GM12878 (cell line): ENCODE results near the gene S100G. TPM values are rescaled to one million over a fixed set of nuclear protein-coding genes. Genes with fewer than 3 reads are reported as not detected.

Source experiments
- ATAC-seq: fragments of 200-7000 bp; cut with Tn5 transposase; 3 replicates; pipeline ENCODE4 v1.9.1; 2020; ENCODE audit warnings: mild to moderate bottlenecking, moderate library complexity
- BruUV-seq: library from RNA; stranded (reverse); fragments of 400-500 nt; replicated peaks from 2 replicates; lab custom pipeline; 2021; lab: Mats Ljungman, UMichigan
- CTCF ChIA-PET: fragments of 300-600 bp; sonication (Branson Sonifier 250); formaldehyde crosslinking; extraction: SDS; loops from one replicate; lab custom pipeline; 2021; ENCODE audit warnings: inconsistent platforms; lab: Yijun Ruan, JAX
- POLR2A ChIA-PET: fragments of 350-600 bp; formaldehyde crosslinking; extraction: SDS; loops from one replicate; lab custom pipeline; 2021; ENCODE audit warnings: inconsistent platforms; lab: Charles Lee
- RAD21 ChIA-PET: fragments of 300-600 bp; sonication (Branson Sonifier 250); formaldehyde crosslinking; loops from one replicate; lab custom pipeline; 2023; ENCODE audit warnings: antibody characterized with exemption; ENCODE audit not compliant: unreplicated experiment; lab: Charles Lee
- SMC1A ChIA-PET: fragments of 300-600 bp; sonication (Branson Sonifier 250); formaldehyde crosslinking; loops from one replicate; lab custom pipeline; 2023; ENCODE audit not compliant: unreplicated experiment, uncharacterized antibody; lab: Charles Lee
- DNase-seq: peaks from one replicate; pipeline ENCODE4 v3.0.0-alpha.2; 2011; ENCODE audit warnings: low read depth, low spot score
- FAIRE-seq: peaks from 3 replicates; lab custom pipeline; 2011; peaks lifted over from hg19 to GRCh38; lab: Jason Lieb, UNC
- H2AFZ ChIP-seq: 2 replicates; pipeline ENCODE4 v1.6.0; 2011; ENCODE audit warnings: low read depth, low read length, control low read depth; ENCODE audit not compliant: control insufficient read depth
- H3K27ac ChIP-seq: 2 replicates; pipeline ENCODE4 v1.5.1; 2011; ENCODE audit warnings: control low read depth; ENCODE audit not compliant: control insufficient read depth, insufficient read depth
- H3K27me3 ChIP-seq, 2 experiments: replicated peaks in 1 of 2; 2 replicates each; pipeline versions ENCODE4 v1.6.0 to v1.6.1; 2011; ENCODE audit warnings: low read length in 1 of 2; ENCODE audit not compliant: control insufficient read depth in 2 of 2, insufficient read depth in 2 of 2
- H3K36me3 ChIP-seq, 2 experiments: 2 replicates each; pipeline ENCODE4 v1.5.1; 2011; ENCODE audit warnings: low read length in 1 of 2; ENCODE audit not compliant: control insufficient read depth in 2 of 2, insufficient read depth in 2 of 2
- H3K4me1 ChIP-seq: 2 replicates; pipeline ENCODE4 v1.6.1; 2011; ENCODE audit warnings: mild to moderate bottlenecking, low read length, moderate library complexity, mixed read lengths; ENCODE audit not compliant: control insufficient read depth, insufficient read depth
- H3K4me2 ChIP-seq: 2 replicates; pipeline ENCODE4 v1.6.0; 2011; ENCODE audit warnings: control low read depth; ENCODE audit not compliant: control insufficient read depth, insufficient read depth
- H3K4me3 ChIP-seq: fragments of 200-600 bp; sonication (generic); 2 replicates; pipeline ENCODE4 v1.5.1; 2016
- H3K79me2 ChIP-seq: 2 replicates; pipeline ENCODE4 v1.6.0; 2011; ENCODE audit warnings: low read length; ENCODE audit not compliant: control insufficient read depth, insufficient read depth
- H3K9ac ChIP-seq: 2 replicates; pipeline ENCODE4 v1.8.0; 2011; ENCODE audit warnings: low read length, control low read depth, mixed read lengths; ENCODE audit not compliant: control insufficient read depth, insufficient read depth
- H3K9me3 ChIP-seq: replicated peaks from 3 replicates; pipeline ENCODE4 v1.5.1; 2011; ENCODE audit warnings: mild to moderate bottlenecking, low read length; ENCODE audit not compliant: control insufficient read depth, insufficient read depth
- H4K20me1 ChIP-seq: 2 replicates; pipeline ENCODE4 v1.6.0; 2011; ENCODE audit not compliant: control insufficient read depth, insufficient read depth
- CBX3 ChIP-seq: fragments of 200-600 bp; sonication (generic); IDR thresholded peaks from 2 replicates; pipeline ENCODE4 v1.6.1; 2016; ENCODE audit warnings: low read depth, borderline replicate concordance
- CHD2 ChIP-seq: IDR thresholded peaks from 2 replicates; pipeline ENCODE4 v1.6.1; 2011; ENCODE audit warnings: low read depth, low read length, improper control_type of control experiment, borderline replicate concordance
- EZH2 ChIP-seq: IDR thresholded peaks from 2 replicates; pipeline ENCODE4 v1.6.1; 2012; ENCODE audit warnings: low read depth, mild to moderate bottlenecking, control low read depth, inconsistent platforms, low read length, borderline replicate concordance; ENCODE audit not compliant: control insufficient read depth
- JUND ChIP-seq: IDR thresholded peaks from 2 replicates; pipeline ENCODE4 v1.6.1; 2012; ENCODE audit warnings: low read depth, mild to moderate bottlenecking, low read length, improper control_type of control experiment, moderate library complexity
- MTA2 ChIP-seq: fragments of 450-650 bp; IDR thresholded peaks from 2 replicates; pipeline ENCODE4 v1.6.1; 2016; ENCODE audit warnings: low read depth, mild to moderate bottlenecking, moderate library complexity
- NFYA ChIP-seq: IDR thresholded peaks from 2 replicates; pipeline ENCODE4 v1.6.1; 2011; ENCODE audit warnings: low read depth, mild to moderate bottlenecking, low read length, improper control_type of control experiment, borderline replicate concordance
- NRF1 ChIP-seq: conservative IDR thresholded peaks from 2 replicates; pipeline ENCODE4 v1.6.1; 2011; ENCODE audit warnings: mild to moderate bottlenecking, low read depth, low read length, improper control_type of control experiment
- POLR2AphosphoS2 ChIP-seq: IDR thresholded peaks from 2 replicates; pipeline ENCODE4 v1.6.1; 2011; ENCODE audit warnings: low read depth, mild to moderate bottlenecking, low read length, improper control_type of control experiment, moderate library complexity
- RELA ChIP-seq: fragments of 450-650 bp; IDR thresholded peaks from 2 replicates; pipeline ENCODE4 v1.8.0; 2014; ENCODE audit warnings: borderline replicate concordance; ENCODE audit not compliant: partially characterized antibody
- STAT3 ChIP-seq: IDR thresholded peaks from 2 replicates; pipeline ENCODE4 v1.6.1; 2011; ENCODE audit warnings: low read depth, low read length, improper control_type of control experiment
- TCF12 ChIP-seq: IDR thresholded peaks from 2 replicates; pipeline ENCODE4 v1.6.1; 2011; ENCODE audit warnings: low read depth, mild to moderate bottlenecking, low read length
- ZNF274 ChIP-seq: IDR thresholded peaks from one replicate; pipeline ENCODE4 v1.8.0; 2011; ENCODE audit not compliant: insufficient read length, insufficient read depth
- WGBS: methylation state at CpG from one replicate; pipeline ENCODE4 v1.1.6; 2016; ENCODE audit warnings: low lambda C conversion rate; ENCODE audit not compliant: insufficient replicate concordance, insufficient coverage; ENCODE audit errors: missing lambda C conversion rate; 5-methylcytosine and 5-hydroxymethylcytosine counted together
- in situ Hi-C: fragments of 300-500 bp; cut with MboI; formaldehyde crosslinking; loops from 9 replicates; pipeline ENCODE4 v1.14.3; 2018; ENCODE audit warnings: mixed read lengths
- intact Hi-C: fragments of 100-400 bp; cut with micrococcal nuclease; formaldehyde crosslinking; loops from one replicate; pipeline ENCODE4 v1.14.2; 2022; ENCODE audit not compliant: unreplicated experiment
- polyA plus RNA-seq, 11 experiments: library from polyadenylated mRNA; depleted of rRNA in 4 of 11; unstranded in 6 of 11; stranded (reverse) in 5 of 11; fragments of >200 nt; fragmentation: Nextera tagmentation in 4 of 11; fragmentation: Illumina TruSeq in 1 of 11; extraction: Ambion mirVana in 4 of 11; extraction: Trizol in 1 of 11; gene quantifications; 1 replicate in 1 of 11; 2 replicates in 10 of 11; pipeline versions ENCODE4 v1.2.1 to v1.2.3, GENCODE V29; 2011 to 2016; ENCODE audit warnings: inconsistent platforms in 2 of 11, missing spikeins in 2 of 11, low read depth in 1 of 11
- total RNA-seq, 4 experiments: library from RNA; depleted of rRNA in 3 of 4; stranded (reverse); fragments of >200 nt in 3 of 4; fragmentation: Illumina TruSeq in 1 of 4; extraction: Trizol in 1 of 4; gene quantifications; 2 replicates each; pipeline versions ENCODE4 v1.2.1 to v1.2.3, GENCODE V29; 2013 to 2021
- TF ChIP-seq, protein P1 (sequence below): fragments of 450-650 bp; formaldehyde crosslinking; IDR thresholded peaks from 2 replicates; pipeline ENCODE4 v1.5.0; 2022; ENCODE audit warnings: mild to moderate bottlenecking, missing genetic modification characterization
- TF ChIP-seq, protein P2 (sequence below): fragments of 450-650 bp; IDR thresholded peaks from 2 replicates; pipeline ENCODE4 v1.6.1; 2017; ENCODE audit warnings: mild to moderate bottlenecking, low read depth, inconsistent platforms; ENCODE audit not compliant: poor library complexity, severe bottlenecking

The S100G gene
- total and polyA plus RNA-seq, 10 of the 15 experiments (the other 5 are each of a cell fraction or from before 2014, with no cell fraction given) = not detected

DNA sequence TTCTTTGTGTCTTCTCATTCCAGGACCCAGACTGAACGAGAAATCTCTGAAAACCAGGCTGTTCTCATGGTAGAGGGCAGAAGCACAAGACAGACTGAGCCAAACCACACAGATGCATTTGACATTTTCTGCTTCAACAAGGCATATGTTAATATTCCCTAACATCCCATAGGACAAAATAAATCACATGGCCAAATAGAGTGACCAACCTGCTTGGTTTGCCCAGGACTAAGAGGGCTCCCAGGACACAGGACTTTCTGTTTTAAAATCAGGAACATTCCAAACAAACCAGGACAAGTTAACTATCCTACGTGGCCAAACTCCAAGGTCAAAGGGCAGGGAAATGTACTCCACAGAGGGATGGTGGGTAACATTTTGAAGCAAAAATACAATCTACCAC lies 50.8 kb downstream of the S100G start (continued):
- TF ChIP-seq NFYA = no peak
- no peak for TF ChIP-seq EZH2
- TF ChIP-seq, all 136 proteins: peak for 0

DNA sequence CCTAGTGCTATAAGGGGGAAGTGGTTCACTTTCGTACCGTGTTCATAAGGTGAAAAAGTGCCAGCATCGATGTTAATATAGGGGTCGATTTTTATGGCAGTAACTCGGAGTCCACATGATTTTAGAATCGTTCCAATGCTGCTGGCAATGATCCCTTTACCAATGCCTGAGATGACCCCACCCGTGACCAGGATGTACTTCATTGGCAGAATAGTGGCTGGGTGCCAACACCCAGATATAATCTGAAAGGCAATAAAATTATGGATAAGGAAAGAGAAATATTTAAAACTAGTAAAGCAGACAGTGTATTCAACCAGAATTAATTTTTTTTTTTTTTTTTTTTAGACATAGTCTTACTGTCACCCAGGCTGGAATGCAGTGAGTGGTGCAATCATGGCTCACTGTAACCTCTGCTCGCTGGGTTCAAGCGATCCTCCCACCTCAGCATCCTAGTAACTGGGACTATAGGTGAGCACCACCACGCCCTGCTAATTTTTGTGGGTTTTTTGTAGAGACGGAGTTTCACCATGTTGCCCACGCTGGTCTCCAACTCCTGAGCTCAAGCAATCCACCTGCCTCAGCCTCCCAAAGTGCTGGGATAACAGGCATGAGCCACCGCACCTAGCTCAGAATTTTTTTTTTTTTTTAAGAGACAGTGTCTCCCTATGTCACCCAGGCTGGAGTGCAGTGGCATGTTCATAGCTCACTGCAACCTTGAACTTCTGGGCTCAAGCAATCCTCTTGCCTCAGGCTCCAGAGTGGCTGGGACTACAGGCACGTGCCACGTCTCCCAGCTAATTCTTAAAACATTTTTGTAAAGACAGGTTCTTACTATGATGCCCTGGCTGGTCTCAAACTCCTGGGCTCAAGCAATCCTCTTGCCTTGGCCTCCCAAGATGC lies 53.0 kb downstream of the S100G start:
- H3K4me2 ChIP-seq = no peak overlapping the region
- in situ Hi-C loops (loop anchor here (10.0 kb wide), 1 partner anchor 1018 kb away; no protein-coding TSS in a partner anchor), intact Hi-C loops (no loop called here)
- FAIRE-seq = no peak
- no peak overlapping the region for H3K4me3 ChIP-seq
- no peak for ATAC-seq
- H2AFZ ChIP-seq = no peak overlapping the region
- H3K27me3 ChIP-seq = no peaks in the 10 kb centered on the region
- ChIA-PET RAD21 (no interaction called here), POLR2A (interaction anchor here (0.6 kb wide), 1 partner anchor 8 kb away, joined by 3 read pairs; no protein-coding TSS in a partner anchor), SMC1A (no interaction called here), CTCF (interaction anchor here (0.5 kb wide), 1 partner anchor 8 kb away, joined by 3 read pairs; no protein-coding TSS in a partner anchor)
- 69% methylated on average over 15 of the region's 15 CpGs for WGBS
- no peaks in the 10 kb centered on the region for H3K4me1 ChIP-seq
- no peaks in the 10 kb centered on the region for H3K9me3 ChIP-seq
- H3K36me3 ChIP-seq = no peaks in the 10 kb centered on the region
- TF ChIP-seq TCF12 = no peak
- TF ChIP-seq MTA2 = no peak
- no peak for TF ChIP-seq STAT3
- no peak for TF ChIP-seq JUND
- TF ChIP-seq, protein P1, sequence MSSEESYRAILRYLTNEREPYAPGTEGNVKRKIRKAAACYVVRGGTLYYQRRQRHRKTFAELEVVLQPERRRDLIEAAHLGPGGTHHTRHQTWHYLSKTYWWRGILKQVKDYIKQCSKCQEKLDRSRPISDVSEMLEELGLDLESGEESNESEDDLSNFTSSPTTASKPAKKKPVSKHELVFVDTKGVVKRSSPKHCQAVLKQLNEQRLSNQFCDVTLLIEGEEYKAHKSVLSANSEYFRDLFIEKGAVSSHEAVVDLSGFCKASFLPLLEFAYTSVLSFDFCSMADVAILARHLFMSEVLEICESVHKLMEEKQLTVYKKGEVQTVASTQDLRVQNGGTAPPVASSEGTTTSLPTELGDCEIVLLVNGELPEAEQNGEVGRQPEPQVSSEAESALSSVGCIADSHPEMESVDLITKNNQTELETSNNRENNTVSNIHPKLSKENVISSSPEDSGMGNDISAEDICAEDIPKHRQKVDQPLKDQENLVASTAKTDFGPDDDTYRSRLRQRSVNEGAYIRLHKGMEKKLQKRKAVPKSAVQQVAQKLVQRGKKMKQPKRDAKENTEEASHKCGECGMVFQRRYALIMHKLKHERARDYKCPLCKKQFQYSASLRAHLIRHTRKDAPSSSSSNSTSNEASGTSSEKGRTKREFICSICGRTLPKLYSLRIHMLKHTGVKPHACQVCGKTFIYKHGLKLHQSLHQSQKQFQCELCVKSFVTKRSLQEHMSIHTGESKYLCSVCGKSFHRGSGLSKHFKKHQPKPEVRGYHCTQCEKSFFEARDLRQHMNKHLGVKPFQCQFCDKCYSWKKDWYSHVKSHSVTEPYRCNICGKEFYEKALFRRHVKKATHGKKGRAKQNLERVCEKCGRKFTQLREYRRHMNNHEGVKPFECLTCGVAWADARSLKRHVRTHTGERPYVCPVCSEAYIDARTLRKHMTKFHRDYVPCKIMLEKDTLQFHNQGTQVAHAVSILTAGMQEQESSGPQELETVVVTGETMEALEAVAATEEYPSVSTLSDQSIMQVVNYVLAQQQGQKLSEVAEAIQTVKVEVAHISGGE (CRISPR knock-in tag) = no peak
- TF ChIP-seq POLR2AphosphoS2 = no peak
- no peak for TF ChIP-seq NRF1
- no peak for TF ChIP-seq RELA
- no peak for TF ChIP-seq CHD2
- TF ChIP-seq, protein P2, sequence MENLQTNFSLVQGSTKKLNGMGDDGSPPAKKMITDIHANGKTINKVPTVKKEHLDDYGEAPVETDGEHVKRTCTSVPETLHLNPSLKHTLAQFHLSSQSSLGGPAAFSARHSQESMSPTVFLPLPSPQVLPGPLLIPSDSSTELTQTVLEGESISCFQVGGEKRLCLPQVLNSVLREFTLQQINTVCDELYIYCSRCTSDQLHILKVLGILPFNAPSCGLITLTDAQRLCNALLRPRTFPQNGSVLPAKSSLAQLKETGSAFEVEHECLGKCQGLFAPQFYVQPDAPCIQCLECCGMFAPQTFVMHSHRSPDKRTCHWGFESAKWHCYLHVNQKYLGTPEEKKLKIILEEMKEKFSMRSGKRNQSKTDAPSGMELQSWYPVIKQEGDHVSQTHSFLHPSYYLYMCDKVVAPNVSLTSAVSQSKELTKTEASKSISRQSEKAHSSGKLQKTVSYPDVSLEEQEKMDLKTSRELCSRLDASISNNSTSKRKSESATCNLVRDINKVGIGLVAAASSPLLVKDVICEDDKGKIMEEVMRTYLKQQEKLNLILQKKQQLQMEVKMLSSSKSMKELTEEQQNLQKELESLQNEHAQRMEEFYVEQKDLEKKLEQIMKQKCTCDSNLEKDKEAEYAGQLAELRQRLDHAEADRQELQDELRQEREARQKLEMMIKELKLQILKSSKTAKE = no peak
- TF ChIP-seq ZNF274 = no peak
- TF ChIP-seq CBX3 = no peak
- H4K20me1 ChIP-seq = no peaks in the 10 kb centered on the region
- H3K9ac ChIP-seq = no peak overlapping the region
- no TSS peak for BruUV-seq
- DNase-seq = no peak
- H3K27ac ChIP-seq = no peak overlapping the region
- no peaks in the 10 kb centered on the region for H3K79me2 ChIP-seq
